Endometrial microvascular endothelial cells (primary cell): ENCODE data around the gene NSUN6. TPM values are rescaled to one million over a fixed set of nuclear protein-coding genes. Genes with fewer than 3 reads are reported as not detected.

Experiments
- in situ Hi-C: cut with HindIII; loops from 2 replicates; pipeline ENCODE4 v1.10.0; 2017; ENCODE audit warnings: low sequenced_read_pairs, low pct_unique_long_range_greater_than_20kb; ENCODE audit errors: inconsistent ontology term
- total RNA-seq: library from RNA; depleted of rRNA; stranded (reverse); fragments of >200 nt; gene quantifications from one replicate; pipeline ENCODE4 v1.2.3, GENCODE V29; 2015; ENCODE audit errors: inconsistent ontology term

Gene NSUN6
- total RNA-seq = 7.6 TPM

- in situ Hi-C loops = no loop called here
These were observed at the start of gene NSUN6 for GRCh38 chr10:18651324-18652007. Gene NSUN6 (minus strand): TSS chr10:18651587. CDS start chr10:18651203, 384 bp downstream.

- in situ Hi-C loops = no loop called here
These were observed 48.8 kb upstream of the NSUN6 start for GRCh38 chr10:18699849-18700840.

- in situ Hi-C loops = no loop called here
These were observed 39.2 kb upstream of the NSUN6 start for GRCh38 chr10:18690541-18690940.

GRCh38 chr10:18689498-18689897 lies 38.1 kb upstream of the NSUN6 start:
- in situ Hi-C loops = no loop called here

- in situ Hi-C loops = no loop called here
These were observed 36.3 kb upstream of the NSUN6 start for GRCh38 chr10:18687706-18688105.

- in situ Hi-C loops = no loop called here
These were observed 35.8 kb upstream of the NSUN6 start for GRCh38 chr10:18687195-18687594.

GRCh38 chr10:18685555-18685954 lies 34.2 kb upstream of the NSUN6 start:
- in situ Hi-C loops = no loop called here

- in situ Hi-C loops = no loop called here
These were observed 33.6 kb upstream of the NSUN6 start for GRCh38 chr10:18684953-18685352.

- in situ Hi-C loops = no loop called here
These were observed 33.0 kb upstream of the NSUN6 start for GRCh38 chr10:18684416-18684815.

GRCh38 chr10:18683427-18683826 lies 32.0 kb upstream of the NSUN6 start:
- in situ Hi-C loops = no loop called here

GRCh38 chr10:18681971-18682411 lies 30.6 kb upstream of the NSUN6 start:
- in situ Hi-C loops = no loop called here

GRCh38 chr10:18681366-18681765 lies 30.0 kb upstream of the NSUN6 start:
- in situ Hi-C loops = no loop called here

GRCh38 chr10:18680754-18681153 lies 29.4 kb upstream of the NSUN6 start:
- in situ Hi-C loops = no loop called here

GRCh38 chr10:18675086-18675801 lies 23.9 kb upstream of the NSUN6 start:
- in situ Hi-C loops = no loop called here

GRCh38 chr10:18668026-18668425 lies 16.6 kb upstream of the NSUN6 start:
- in situ Hi-C loops = no loop called here

- in situ Hi-C loops = no loop called here
These were observed 15.4 kb upstream of the NSUN6 start for GRCh38 chr10:18666810-18667209.

GRCh38 chr10:18665815-18666558 lies 14.6 kb upstream of the NSUN6 start:
- in situ Hi-C loops = no loop called here

GRCh38 chr10:18664841-18665478 lies 13.6 kb upstream of the NSUN6 start:
- in situ Hi-C loops = no loop called here
